MM.1S (cell line): Measurements from ENCODE around the gene SERPINB2.

ENCODE experiments used
- DNase-seq: peaks from one replicate; pipeline ENCODE4 v3.0.0-alpha.2; 2015
- H2AFZ ChIP-seq: fragments of 300-600 bp; sonication (generic); 2 replicates; pipeline ENCODE4 v1.6.0; 2016; ENCODE audit warnings: antibody characterized with exemption, low read length
- H3F3A ChIP-seq: fragments of 300-600 bp; sonication (generic); 2 replicates; pipeline ENCODE4 v1.6.1; 2016; ENCODE audit warnings: mild to moderate bottlenecking, antibody characterized with exemption, low read length, moderate library complexity, mixed read lengths; ENCODE audit not compliant: insufficient read depth
- H3K27ac ChIP-seq: fragments of 300-600 bp; sonication (generic); 2 replicates; pipeline ENCODE4 v1.5.1; 2016; ENCODE audit warnings: mild to moderate bottlenecking, low read length
- H3K27me3 ChIP-seq: fragments of 300-600 bp; sonication (generic); replicated peaks from 2 replicates; pipeline ENCODE4 v1.6.0; 2016; ENCODE audit warnings: low read length; ENCODE audit not compliant: insufficient read depth
- H3K36me3 ChIP-seq: fragments of 300-600 bp; sonication (generic); replicated peaks from 2 replicates; pipeline ENCODE4 v1.6.1; 2016; ENCODE audit warnings: mild to moderate bottlenecking, low read length, mixed read lengths; ENCODE audit not compliant: insufficient read depth
- H3K4me1 ChIP-seq: fragments of 300-600 bp; sonication (generic); 2 replicates; pipeline ENCODE4 v1.6.1; 2016; ENCODE audit warnings: low read length, mixed read lengths
- H3K4me2 ChIP-seq: fragments of 300-600 bp; sonication (generic); 2 replicates; pipeline ENCODE4 v1.6.0; 2016; ENCODE audit warnings: low read depth, low read length
- H3K4me3 ChIP-seq: fragments of 300-600 bp; sonication (generic); 2 replicates; pipeline ENCODE4 v1.5.1; 2016; ENCODE audit warnings: low read length, mixed read lengths
- H3K79me2 ChIP-seq: fragments of 300-600 bp; sonication (generic); 2 replicates; pipeline ENCODE4 v1.6.1; 2016; ENCODE audit warnings: mixed run types, low read length, mixed read lengths
- H3K9ac ChIP-seq: fragments of 300-600 bp; sonication (generic); 2 replicates; pipeline ENCODE4 v1.6.1; 2016; ENCODE audit warnings: low read length, mixed read lengths
- H3K9me2 ChIP-seq: fragments of 300-600 bp; sonication (generic); replicated peaks from 2 replicates; pipeline ENCODE4 v1.6.1; 2016; ENCODE audit warnings: mild to moderate bottlenecking, low read length, mixed read lengths; ENCODE audit not compliant: insufficient read depth
- H3K9me3 ChIP-seq: fragments of 300-600 bp; sonication (generic); replicated peaks from 2 replicates; pipeline ENCODE4 v1.6.1; 2016; ENCODE audit warnings: mild to moderate bottlenecking, low read length, mixed read lengths; ENCODE audit not compliant: insufficient read depth
- H4K20me1 ChIP-seq: fragments of 300-600 bp; sonication (generic); 2 replicates; pipeline ENCODE4 v1.6.1; 2016; ENCODE audit warnings: mild to moderate bottlenecking, low read length, moderate library complexity, mixed read lengths; ENCODE audit not compliant: insufficient read depth
- EZH2 ChIP-seq: fragments of 300-600 bp; sonication (generic); optimal IDR thresholded peaks from 2 replicates; pipeline ENCODE3; 2017; ENCODE audit warnings: low read depth, mild to moderate bottlenecking, antibody characterized with exemption, low read length, mixed read lengths
- EZH2phosphoT487 ChIP-seq: fragments of 300-600 bp; sonication (generic); IDR thresholded peaks from 2 replicates; pipeline ENCODE4 v1.6.1; 2018; ENCODE audit warnings: antibody characterized with exemption, low read length
- TF ChIP-seq, protein P1 (sequence below): fragments of 300-600 bp; sonication (generic); IDR thresholded peaks from 2 replicates; pipeline ENCODE4 v1.5.1; 2016; ENCODE audit warnings: antibody characterized with exemption, low read length, mixed read lengths

SERPINB2 gene

DNA sequence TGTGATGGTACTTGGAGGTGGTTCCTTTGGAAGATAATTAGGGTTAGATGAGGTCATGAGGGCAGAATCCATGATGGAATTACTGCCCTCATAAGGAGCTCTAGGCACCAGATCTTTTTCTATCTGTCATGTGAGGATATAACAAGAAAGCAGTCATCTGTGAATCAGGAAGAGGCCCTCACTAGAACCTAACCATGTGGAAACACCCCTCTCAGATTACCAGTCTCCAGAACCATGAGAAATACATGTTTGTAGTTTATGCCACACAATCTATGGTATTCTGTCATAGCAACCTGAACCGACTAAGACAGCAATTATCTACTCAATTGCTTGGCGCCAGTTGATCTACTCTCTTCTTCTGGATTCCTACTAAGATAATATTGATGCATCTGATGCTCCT is 17.9 kb downstream of the SERPINB2 start:
- no peaks in the 10 kb centered on the region for H4K20me1 ChIP-seq
- no peak for TF ChIP-seq EZH2
- TF ChIP-seq, protein P1, sequence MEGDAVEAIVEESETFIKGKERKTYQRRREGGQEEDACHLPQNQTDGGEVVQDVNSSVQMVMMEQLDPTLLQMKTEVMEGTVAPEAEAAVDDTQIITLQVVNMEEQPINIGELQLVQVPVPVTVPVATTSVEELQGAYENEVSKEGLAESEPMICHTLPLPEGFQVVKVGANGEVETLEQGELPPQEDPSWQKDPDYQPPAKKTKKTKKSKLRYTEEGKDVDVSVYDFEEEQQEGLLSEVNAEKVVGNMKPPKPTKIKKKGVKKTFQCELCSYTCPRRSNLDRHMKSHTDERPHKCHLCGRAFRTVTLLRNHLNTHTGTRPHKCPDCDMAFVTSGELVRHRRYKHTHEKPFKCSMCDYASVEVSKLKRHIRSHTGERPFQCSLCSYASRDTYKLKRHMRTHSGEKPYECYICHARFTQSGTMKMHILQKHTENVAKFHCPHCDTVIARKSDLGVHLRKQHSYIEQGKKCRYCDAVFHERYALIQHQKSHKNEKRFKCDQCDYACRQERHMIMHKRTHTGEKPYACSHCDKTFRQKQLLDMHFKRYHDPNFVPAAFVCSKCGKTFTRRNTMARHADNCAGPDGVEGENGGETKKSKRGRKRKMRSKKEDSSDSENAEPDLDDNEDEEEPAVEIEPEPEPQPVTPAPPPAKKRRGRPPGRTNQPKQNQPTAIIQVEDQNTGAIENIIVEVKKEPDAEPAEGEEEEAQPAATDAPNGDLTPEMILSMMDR: no peak
- no peak for TF ChIP-seq EZH2phosphoT487
- no peaks in the 10 kb centered on the region for H3K27me3 ChIP-seq
- H3K9me3 ChIP-seq: no peaks in the 10 kb centered on the region
- peaks cover 27% of the 10 kb centered on the region for H3K4me1 ChIP-seq
- H3K4me3 ChIP-seq: no peak overlapping the region
- H3F3A ChIP-seq: 0 out of 2 replicates have a peak, but pooled peaks cover 3% of the 10 kb centered on the region
- H3K36me3 ChIP-seq: no peaks in the 10 kb centered on the region
- no peak overlapping the region for H2AFZ ChIP-seq
- H3K4me2 ChIP-seq: no peak overlapping the region
- no peak overlapping the region for H3K9ac ChIP-seq
- no peaks in the 10 kb centered on the region for H3K79me2 ChIP-seq
- H3K9me2 ChIP-seq: no peaks in the 10 kb centered on the region
- H3K27ac ChIP-seq: no peak overlapping the region
- DNase-seq: no peak

DNA sequence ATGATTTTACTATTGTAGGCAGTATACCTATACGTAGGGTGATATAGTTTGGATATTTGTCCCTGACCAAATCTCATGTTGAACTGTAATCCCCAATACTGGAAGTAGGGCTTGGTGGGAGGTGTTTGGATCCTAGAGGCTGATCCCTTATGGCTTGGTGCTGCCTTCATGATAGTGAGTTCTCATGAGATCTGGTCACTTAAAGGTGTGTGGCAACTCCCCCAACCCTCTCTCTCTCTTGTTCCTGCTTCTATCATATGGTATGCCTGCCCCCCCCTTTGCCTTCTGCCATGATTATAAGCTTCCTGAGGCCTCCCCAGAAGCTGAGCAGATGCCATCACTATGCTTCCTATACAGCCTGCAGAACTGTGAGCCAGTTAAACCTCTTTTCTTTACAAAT is 18.6 kb downstream of the SERPINB2 start:
- Histone ChIP-seq H3K9me2 (no peaks in the 10 kb centered on the region), H3K4me2 (no peak overlapping the region)

DNA sequence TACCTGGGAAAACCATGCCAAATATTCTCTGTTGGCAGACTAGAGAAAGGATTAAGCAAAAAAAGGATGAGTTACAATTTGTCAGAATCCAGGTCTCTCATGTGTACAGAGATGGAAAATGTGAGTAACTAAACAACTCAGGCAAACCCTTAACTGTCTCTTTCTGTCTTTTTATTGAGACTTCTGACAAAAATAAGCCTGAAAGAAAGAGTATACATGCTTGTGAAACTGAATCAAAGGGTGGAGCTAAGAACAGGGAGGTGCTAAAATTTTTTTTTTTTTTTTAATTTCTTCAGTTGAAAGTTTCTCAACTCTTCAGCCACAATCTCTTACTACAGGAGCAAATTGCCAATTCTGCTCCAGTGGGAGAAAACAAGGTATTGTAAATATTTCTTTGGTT is 20.2 kb downstream of the SERPINB2 start, which contains the start of gene SERPINB10:
Gene SERPINB10, plus strand, starts transcription at position 295 of the 400 bp plus-strand sequence. CDS start 7,553 bp downstream, outside the sequence.
- H3K27me3 ChIP-seq: no peaks in the 10 kb centered on the region

More for the DNA sequence above, 18.6 kb downstream of the SERPINB2 start:
- no peaks in the 10 kb centered on the region for H3K79me2 ChIP-seq
- peaks cover 27% of the 10 kb centered on the region for H3K4me1 ChIP-seq
- no peaks in the 10 kb centered on the region for H3K9me3 ChIP-seq
- no peak overlapping the region for H3K9ac ChIP-seq
- H3F3A ChIP-seq: 0 out of 2 replicates have a peak, but pooled peaks cover 3% of the 10 kb centered on the region
- no peak overlapping the region for H3K4me3 ChIP-seq
- H2AFZ ChIP-seq: no peak overlapping the region
- H3K27me3 ChIP-seq: no peaks in the 10 kb centered on the region
- H4K20me1 ChIP-seq: no peaks in the 10 kb centered on the region
- no peak overlapping the region for H3K27ac ChIP-seq
- TF ChIP-seq EZH2 (no peak), EZH2phosphoT487 (no peak)
- TF ChIP-seq, protein P1: no peak
- no peaks in the 10 kb centered on the region for H3K36me3 ChIP-seq
- DNase-seq: no peak

DNA sequence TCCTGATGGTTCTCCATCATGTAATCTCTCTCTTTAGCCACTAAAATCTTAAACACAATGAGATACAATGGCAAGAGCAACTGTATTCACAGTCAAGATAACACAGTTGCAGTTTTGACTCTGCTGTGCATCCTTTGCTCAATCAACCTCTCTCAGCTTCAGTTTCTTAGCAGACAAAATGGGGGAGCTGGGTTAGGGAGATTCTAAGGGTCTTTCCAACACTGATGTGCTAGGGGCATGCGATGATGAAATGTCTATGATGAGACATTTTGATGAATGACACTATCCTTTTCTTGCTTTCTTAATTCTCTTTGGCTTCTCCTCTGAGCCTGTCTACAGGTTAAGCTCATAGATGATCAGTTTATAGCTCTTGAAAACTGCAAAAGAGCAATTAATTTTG is 21.4 kb downstream of the SERPINB2 start:
- H3K27me3 ChIP-seq: no peaks in the 10 kb centered on the region
- H3K27ac ChIP-seq: no peak overlapping the region
- H3K4me1 ChIP-seq: peaks cover 27% of the 10 kb centered on the region
- no peak overlapping the region for H3K4me3 ChIP-seq
- no peaks in the 10 kb centered on the region for H3K9me3 ChIP-seq
- H3K9me2 ChIP-seq: no peaks in the 10 kb centered on the region
- H3K4me2 ChIP-seq: no peak overlapping the region
- no peak for DNase-seq
- TF ChIP-seq EZH2 (no peak), EZH2phosphoT487 (no peak)
- TF ChIP-seq, protein P1: no peak
- no peaks in the 10 kb centered on the region for H3K79me2 ChIP-seq
- H3K36me3 ChIP-seq: no peaks in the 10 kb centered on the region
- H3F3A ChIP-seq: 0 out of 2 replicates have a peak, but pooled peaks cover 3% of the 10 kb centered on the region
- H3K9ac ChIP-seq: no peak overlapping the region
- H4K20me1 ChIP-seq: no peaks in the 10 kb centered on the region
- H2AFZ ChIP-seq: no peak overlapping the region

More for the DNA sequence above, 20.2 kb downstream of the SERPINB2 start, which contains the start of gene SERPINB10:
- Histone ChIP-seq H3K9ac (no peak within 1 kb of the TSS), H3K79me2 (no peaks in the 10 kb centered on the region), H3K9me3 (no peaks in the 10 kb centered on the region), H3K36me3 (no peaks in the 10 kb centered on the region), H3K4me2 (peak within 1 kb of the TSS; percentile 22; the same call in 1 of the 2 replicates), H3K4me1 (peaks cover 27% of the 10 kb centered on the region), H3K9me2 (no peaks in the 10 kb centered on the region), H3F3A (0 out of 2 replicates have a peak, but pooled peaks cover 3% of the 10 kb centered on the region), H3K27ac (no peak within 1 kb of the TSS; the same call in 1 of the 2 replicates), H4K20me1 (no peaks in the 10 kb centered on the region), H2AFZ (peak within 1 kb of the TSS; percentile 3; the same call in 1 of the 2 replicates), H3K4me3 (no peak within 1 kb of the TSS)
- DNase-seq: peak; percentile 63
- no peak for TF ChIP-seq EZH2phosphoT487
- no peak for TF ChIP-seq EZH2
